HFF-Myc (cell line): ENCODE data around the gene CHST15.
"Not testable (repeated sequence)": the region's sequence is repeated elsewhere in the genome, so short reads cannot be mapped to it uniquely, and the experiment has no call there.

Source experiments
- DNase-seq: peaks from one replicate; pipeline ENCODE4 v3.0.0-alpha.2; 2011; ENCODE audit warnings: low read depth; ENCODE audit errors: extremely low read depth
- H3K4me3 ChIP-seq: replicated peaks from 2 replicates; pipeline ENCODE4 v1.5.1; 2011; ENCODE audit warnings: low read depth, mild to moderate bottlenecking, control low read depth, low read length
- CTCF ChIP-seq: IDR thresholded peaks from 2 replicates; pipeline ENCODE4 v1.5.1; 2012; ENCODE audit warnings: mild to moderate bottlenecking, low read depth, low read length, control low read depth; ENCODE audit errors: missing control alignments

Gene CHST15

DNA sequence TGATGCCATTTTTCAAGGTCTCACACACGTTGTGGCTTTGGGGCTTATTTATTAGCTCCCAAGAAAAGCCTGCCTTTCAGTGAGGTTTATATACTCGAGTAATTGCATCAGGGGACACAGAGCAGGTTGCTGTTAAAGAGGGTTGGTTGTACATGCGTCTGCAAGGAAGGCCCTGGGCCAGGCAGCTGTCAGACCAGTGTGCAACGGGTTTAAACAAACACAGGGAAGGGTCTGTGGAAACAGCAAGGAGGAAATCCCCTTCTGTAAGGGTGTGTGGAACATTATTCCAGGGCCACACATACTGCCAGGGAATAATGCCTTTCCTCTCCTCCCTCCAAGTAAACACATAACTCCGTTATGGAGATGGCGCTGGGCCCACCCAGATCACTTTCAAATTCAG lies 1.7 kb upstream of the CHST15 start:
- no peak overlapping the region for H3K4me3 ChIP-seq

DNA sequence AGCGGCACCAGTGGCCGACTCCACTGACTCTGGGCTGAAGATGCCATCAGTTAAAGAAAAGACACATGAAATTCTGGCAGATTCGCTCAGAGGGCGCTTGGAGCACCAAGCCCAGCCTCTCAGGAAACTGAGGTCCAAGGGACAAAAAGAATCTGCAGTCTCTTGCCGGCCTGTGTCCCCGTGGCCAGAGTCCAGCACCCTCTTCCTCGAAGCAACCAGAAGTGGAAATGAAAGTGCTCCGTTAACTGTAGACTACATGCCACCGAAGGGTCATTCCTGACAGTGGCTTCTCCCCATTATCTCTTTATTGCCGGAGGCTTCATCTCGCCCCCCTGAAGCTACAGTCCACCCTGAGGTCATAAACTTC lies 1.0 kb upstream of the CHST15 start:
- H3K4me3 ChIP-seq, result no peak overlapping the region
- DNase-seq, result no peak

More for the DNA sequence above, 1.7 kb upstream of the CHST15 start:
- DNase-seq, result no peak
- no peak for TF ChIP-seq CTCF

DNA sequence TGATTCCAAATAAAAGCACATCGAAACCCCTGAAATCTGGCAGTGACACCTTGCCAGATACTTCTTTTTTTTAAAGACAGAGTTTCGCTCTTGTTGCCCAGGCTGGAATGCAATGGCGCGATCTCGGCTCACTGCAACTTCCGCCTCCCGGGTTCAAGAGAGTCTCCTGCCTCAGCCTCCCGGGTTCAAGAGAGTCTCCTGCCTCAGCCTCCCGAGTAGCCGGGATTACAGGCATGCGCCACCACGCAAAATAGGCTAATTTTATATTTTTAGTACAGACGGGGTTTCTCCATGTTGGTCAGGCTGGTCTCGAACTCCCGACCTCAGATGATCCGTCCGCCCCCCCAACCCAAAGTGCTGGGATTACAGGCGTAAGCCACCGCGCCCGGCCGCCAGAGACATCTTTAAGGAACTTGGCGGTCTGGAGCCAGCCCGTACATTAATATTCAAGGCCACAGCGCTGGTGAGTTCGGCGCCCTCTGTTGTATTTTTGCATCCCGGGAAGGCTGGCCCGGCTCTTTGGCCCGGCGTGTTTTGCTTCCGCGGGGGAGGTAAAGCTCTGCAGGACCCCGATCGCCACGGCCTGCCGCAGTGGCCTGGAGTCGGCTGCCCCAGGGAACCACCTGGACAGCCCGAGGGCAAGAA lies 498 bp upstream of the CHST15 start:
- DNase-seq, result not testable (repeated sequence)
- H3K4me3 ChIP-seq, result peak overlapping the region; percentile 41

More for the DNA sequence above, 1.0 kb upstream of the CHST15 start:
- TF ChIP-seq CTCF, result no peak

- H3K4me3 ChIP-seq, result peak overlapping the region; percentile 37
- TF ChIP-seq CTCF, result no peak
- DNase-seq, result no peak
Observed at GRCh38 chr10:124092250-124092859, 1.0 kb downstream of the CHST15 start.

DNA sequence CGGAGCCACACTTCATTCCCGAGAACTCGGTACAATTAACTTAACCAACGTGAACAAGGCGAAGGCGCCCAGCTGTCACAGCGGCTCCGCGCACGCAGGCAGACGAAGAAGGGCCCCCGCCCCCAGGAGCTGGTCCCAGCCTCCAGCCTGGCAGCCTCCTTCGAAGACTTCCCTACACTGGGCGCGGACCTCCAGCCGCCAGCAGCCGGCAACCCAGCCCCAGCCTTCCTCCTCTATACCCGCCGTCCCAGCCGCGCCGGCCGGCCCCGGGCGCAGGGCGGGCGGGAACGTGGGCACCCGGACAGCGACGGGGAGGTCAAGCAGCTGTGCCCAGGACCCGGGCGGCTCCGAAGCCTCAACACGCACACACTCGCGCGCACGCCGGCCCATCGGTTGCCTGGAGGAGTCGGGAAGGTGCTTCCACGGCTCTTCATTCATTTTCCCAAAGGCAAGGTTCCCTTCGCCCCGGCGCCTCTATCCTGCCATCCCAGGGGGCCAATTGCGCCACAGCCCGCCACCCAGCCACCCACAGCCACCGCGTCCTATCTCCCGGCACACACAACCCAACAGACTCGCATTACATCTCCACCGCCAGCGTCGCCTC lies 1.6 kb downstream of the CHST15 start:
- TF ChIP-seq CTCF, result no peak
- no peak for DNase-seq
- H3K4me3 ChIP-seq, result 0 out of 2 replicates have a peak overlapping the region, but pooled peaks have one; percentile 11

GRCh38 chr10:124090601-124091209 lies 2.7 kb downstream of the CHST15 start:
- no peak for DNase-seq
- TF ChIP-seq CTCF, result no peak
- H3K4me3 ChIP-seq, result no peak overlapping the region

- TF ChIP-seq CTCF, result no peak
- DNase-seq, result no peak
- no peak overlapping the region for H3K4me3 ChIP-seq
Observed at GRCh38 chr10:124089859-124090258, 3.5 kb downstream of the CHST15 start.
